ENCODE measurements around the gene PXDC1. TPM values are rescaled to one million over a fixed set of nuclear protein-coding genes. Genes with fewer than 3 reads are reported as not detected.

Gene PXDC1
- total RNA-seq, 1 experiment from 2014 or later, result 6.3 TPM

DNA sequence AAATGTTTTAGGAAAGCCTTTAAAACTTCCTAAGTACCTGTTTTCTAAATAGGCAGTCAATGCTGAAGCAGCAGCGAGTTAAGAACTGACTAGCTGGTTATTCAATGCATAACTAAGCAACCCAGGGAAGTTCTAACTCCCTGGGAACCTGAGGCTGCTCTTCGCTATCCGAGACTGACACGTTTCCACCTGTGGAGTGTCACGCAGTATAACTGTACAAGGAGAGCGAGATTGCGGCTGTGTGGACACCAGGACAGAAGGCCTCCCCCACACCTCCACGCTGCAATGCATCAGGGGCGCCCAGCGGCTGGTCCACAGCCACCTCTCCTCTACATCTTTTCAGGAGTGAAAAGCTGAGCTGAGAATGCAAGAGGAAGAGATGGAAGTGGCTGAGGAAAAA is 8.0 kb downstream of the PXDC1 start:
- ATAC-seq (no peak), DNase-seq (ENCODE audit: low read depth, low spot score) (no peak)
- H3K9ac ChIP-seq (ENCODE audit: low read length), result no peak overlapping the region
- H3K27ac ChIP-seq (ENCODE audit: low read depth, low read length), result no peak overlapping the region
- ChIA-PET CTCF (interaction anchor here (0.7 to 1.8 kb wide), 7 partner anchors 12 to 278 kb away, joined by 3 to 8 read pairs (median 4); a partner anchor contains a TSS), RAD21 (ENCODE audit: low non-redundant PET in 1 of 2, low total read pairs in 2 of 2, uncharacterized antibody in 2 of 2, unreplicated experiment in 2 of 2) (no interaction called here), POLR2A (no interaction called here)
- intact Hi-C loops (cut with micrococcal nuclease), result loop anchor here (5.0 to 10.0 kb wide), 2 partner anchors 414 to 471 kb away; no protein-coding TSS in a partner anchor
- H3K4me3 ChIP-seq (replicated peaks in 1 of 2; ENCODE audit: low read depth in 1 of 2, low read length in 2 of 2), result no peak overlapping the region
- H3K9me3 ChIP-seq (ENCODE audit: control insufficient read depth in 1 of 2, insufficient read depth in 1 of 2, low read depth in 1 of 2, low read length in 2 of 2), result no peaks in the 10 kb centered on the region
- no peaks in the 10 kb centered on the region for H3K27me3 ChIP-seq (ENCODE audit: insufficient read depth, low read length)
- no peaks in the 10 kb centered on the region for H4K20me1 ChIP-seq (ENCODE audit: insufficient read depth)
- H3K9me2 ChIP-seq (ENCODE audit: insufficient read depth), result no peaks in the 10 kb centered on the region
- H3K4me2 ChIP-seq (ENCODE audit: low read length), result no peak overlapping the region
- H3K4me1 ChIP-seq (ENCODE audit: control insufficient read depth in 1 of 2, insufficient read depth in 2 of 2, low read length in 2 of 2), result peaks cover 0 to 20% of the 10 kb centered on the region in 2 experiments; a peak in 2 of 4 replicates
- H2AFZ ChIP-seq (ENCODE audit: low read depth, low read length, poor library complexity, severe bottlenecking), result no peak overlapping the region
- TF ChIP-seq EZH2phosphoT487 (IDR thresholded peaks at IDR 0.05; ENCODE audit: borderline replicate concordance) (no peak), POLR2A (IDR thresholded peaks at IDR 0.05; ENCODE audit: borderline replicate concordance, extremely low read depth, insufficient read depth, insufficient read length) (no peak)
- H3K79me2 ChIP-seq (ENCODE audit: insufficient read depth, low read length), result peaks cover 7% of the 10 kb centered on the region; the same call in 1 of the 2 replicates
- no TSS peak for BruUV-seq (replicated peaks)
- no peaks in the 10 kb centered on the region for H3K36me3 ChIP-seq (ENCODE audit: control insufficient read depth in 1 of 2, insufficient read depth in 2 of 2, low read length in 2 of 2)

GRCh38 chr6:3742426-3743344 is 8.8 kb downstream of the PXDC1 start:
- Histone ChIP-seq H2AFZ (ENCODE audit: low read depth, low read length, poor library complexity, severe bottlenecking) (peak overlapping the region; percentile 60), H3K79me2 (ENCODE audit: insufficient read depth, low read length) (peaks cover 5% of the 10 kb centered on the region; the same call in 1 of the 2 replicates), H3K9ac (ENCODE audit: low read length) (no peak overlapping the region), H3K4me2 (ENCODE audit: low read length) (peak overlapping the region; percentile 52), H4K20me1 (ENCODE audit: insufficient read depth) (no peaks in the 10 kb centered on the region), H3K9me3 (ENCODE audit: control insufficient read depth in 1 of 2, insufficient read depth in 1 of 2, low read depth in 1 of 2, low read length in 2 of 2) (no peaks in the 10 kb centered on the region), H3K27me3 (ENCODE audit: insufficient read depth, low read length) (no peaks in the 10 kb centered on the region), H3K9me2 (ENCODE audit: insufficient read depth) (no peaks in the 10 kb centered on the region), H3K4me1 (ENCODE audit: control insufficient read depth in 1 of 2, insufficient read depth in 2 of 2, low read length in 2 of 2) (peaks cover 0 to 13% of the 10 kb centered on the region in 2 experiments; a peak in 2 of 4 replicates), H3K27ac (ENCODE audit: low read depth, low read length) (no peak overlapping the region), H3K4me3 (replicated peaks in 1 of 2; ENCODE audit: low read depth in 1 of 2, low read length in 2 of 2) (peak overlapping the region in 1 of 2 experiments; percentile 17; a peak in 2 of 4 replicates), H3K36me3 (ENCODE audit: control insufficient read depth in 1 of 2, insufficient read depth in 2 of 2, low read length in 2 of 2) (no peaks in the 10 kb centered on the region)
- intact Hi-C loops (cut with micrococcal nuclease), result loop anchor here (1.0 to 10.0 kb wide), 5 partner anchors 191 to 472 kb away; no protein-coding TSS in a partner anchor
- BruUV-seq (replicated peaks), result no TSS peak
- DNase-seq (ENCODE audit: low read depth, low spot score) (peak; percentile 48), ATAC-seq (peak; percentile 96)
- ChIA-PET CTCF (interaction anchor here (1.0 to 1.8 kb wide), 5 partner anchors 190 to 278 kb away, joined by 3 to 8 read pairs (median 4); a partner anchor contains a TSS), RAD21 (ENCODE audit: low non-redundant PET in 1 of 2, low total read pairs in 2 of 2, uncharacterized antibody in 2 of 2, unreplicated experiment in 2 of 2) (no interaction called here), POLR2A (no interaction called here)
- TF ChIP-seq ATF3 (IDR thresholded peaks at IDR 0.05) (no peak), TCF7L2 (IDR thresholded peaks at IDR 0.05; ENCODE audit: borderline replicate concordance, extremely low read depth, insufficient read depth, insufficient read length) (no peak), CEBPB (IDR thresholded peaks at IDR 0.05; ENCODE audit: low read depth) (no peak), CBX3 (IDR thresholded peaks at IDR 0.05; ENCODE audit: low read depth) (peak; percentile 57; the same call in 1 of the 2 replicates), EZH2 (IDR thresholded peaks at IDR 0.05) (no peak), SP1 (IDR thresholded peaks at IDR 0.05; ENCODE audit: low read depth) (no peak), EZH2phosphoT487 (IDR thresholded peaks at IDR 0.05; ENCODE audit: borderline replicate concordance) (no peak), JUND (IDR thresholded peaks at IDR 0.05) (no peak), CTCF (IDR thresholded peaks at IDR 0.05 in 2 of 3, conservative IDR thresholded peaks at IDR 0.05 in 1 of 3; ENCODE audit: borderline replicate concordance in 1 of 3, insufficient read depth in 1 of 3, low read depth in 2 of 3, low read length in 2 of 3) (peak; percentile 86 to 95 (median 91)), ELF1 (IDR thresholded peaks at IDR 0.05; ENCODE audit: borderline replicate concordance, low read depth) (no peak), SRF (IDR thresholded peaks at IDR 0.05; ENCODE audit: low read depth) (no peak), FOSL1 (IDR thresholded peaks at IDR 0.05; ENCODE audit: low read depth) (no peak), YY1 (IDR thresholded peaks at IDR 0.05; ENCODE audit: extremely low read depth, insufficient replicate concordance, low read depth, low read length) (peak; percentile 31)
- TF ChIP-seq, protein P1, sequence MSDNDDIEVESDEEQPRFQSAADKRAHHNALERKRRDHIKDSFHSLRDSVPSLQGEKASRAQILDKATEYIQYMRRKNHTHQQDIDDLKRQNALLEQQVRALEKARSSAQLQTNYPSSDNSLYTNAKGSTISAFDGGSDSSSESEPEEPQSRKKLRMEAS (IDR thresholded peaks at IDR 0.05), result peak; percentile 12; the same call in 1 of the 2 replicates
